Measurements from ENCODE around the gene TEX14.
"Not testable (repeated sequence)": the region's sequence is repeated elsewhere in the genome, so short reads cannot be mapped to it uniquely, and the experiment has no call there.

Gene TEX14

GRCh38 chr17:58658804-58659713, 32.8 kb downstream of the TEX14 start:
- DNase-seq (ENCODE audit: low read depth, low spot score): peak; percentile 63

DNA sequence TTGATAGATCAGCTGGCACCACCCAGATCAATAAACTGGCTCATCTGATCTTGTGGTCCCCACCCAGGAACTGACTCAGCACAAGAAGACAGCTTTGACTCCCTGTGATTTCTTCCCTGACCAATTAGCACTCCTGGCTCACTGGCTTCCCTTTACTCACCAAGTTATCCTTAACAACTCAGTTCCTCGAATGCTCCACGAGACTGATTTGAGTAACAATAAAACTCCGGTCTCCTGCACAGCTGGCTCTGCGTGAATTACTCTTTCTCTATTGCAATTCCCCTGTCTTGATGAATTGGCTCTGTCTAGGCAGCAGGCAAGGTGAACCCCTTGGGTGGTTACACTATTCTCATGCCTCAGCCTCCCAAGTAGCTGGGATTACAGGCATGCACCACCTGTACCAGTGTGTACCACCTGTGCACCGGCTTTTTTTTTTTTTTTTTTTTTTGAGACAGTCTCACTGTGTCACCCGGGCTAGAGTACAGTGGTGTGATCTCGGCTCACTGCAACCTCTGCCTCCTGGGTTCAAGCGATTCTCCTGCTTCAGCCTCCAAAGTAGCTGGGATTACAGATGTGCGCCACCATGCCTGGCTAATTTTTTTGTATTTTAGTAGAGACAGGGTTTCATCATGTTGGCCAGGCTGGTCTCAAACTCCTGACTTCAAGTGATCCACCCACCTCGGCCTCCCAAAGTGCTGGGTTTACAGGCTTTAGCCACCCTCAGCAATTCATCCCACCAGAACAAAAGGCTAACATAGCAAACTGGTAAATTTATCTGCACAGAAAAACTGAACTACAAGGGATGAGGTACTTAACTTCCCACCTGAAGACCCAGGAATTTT, 33.7 kb downstream of the TEX14 start:
- DNase-seq (ENCODE audit: low read depth, low spot score): not testable (repeated sequence)

GRCh38 chr17:58648236-58648635, 43.6 kb downstream of the TEX14 start:
- DNase-seq (ENCODE audit: low read depth, low spot score): no peak

DNA sequence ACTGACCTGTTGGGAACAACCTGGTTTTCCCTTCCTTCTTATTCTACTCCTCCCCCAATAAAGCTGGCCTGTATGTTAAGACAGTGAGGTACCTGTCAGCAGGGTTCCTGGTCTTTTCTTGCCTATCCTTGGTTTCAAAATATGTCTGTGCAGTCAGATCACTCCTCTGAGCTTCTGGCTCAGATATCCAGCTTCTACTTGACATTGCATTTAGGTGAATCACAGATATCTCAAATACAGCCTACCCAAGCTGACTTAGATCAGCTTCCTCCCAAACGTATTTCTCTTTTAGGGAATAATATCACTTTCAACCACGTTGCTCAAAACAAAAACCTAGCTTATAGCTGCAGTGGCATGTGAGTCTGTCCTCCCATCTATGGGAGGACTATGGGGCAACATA, 48.7 kb downstream of the TEX14 start:
- no peak for DNase-seq (ENCODE audit: low read depth, low spot score)

DNA sequence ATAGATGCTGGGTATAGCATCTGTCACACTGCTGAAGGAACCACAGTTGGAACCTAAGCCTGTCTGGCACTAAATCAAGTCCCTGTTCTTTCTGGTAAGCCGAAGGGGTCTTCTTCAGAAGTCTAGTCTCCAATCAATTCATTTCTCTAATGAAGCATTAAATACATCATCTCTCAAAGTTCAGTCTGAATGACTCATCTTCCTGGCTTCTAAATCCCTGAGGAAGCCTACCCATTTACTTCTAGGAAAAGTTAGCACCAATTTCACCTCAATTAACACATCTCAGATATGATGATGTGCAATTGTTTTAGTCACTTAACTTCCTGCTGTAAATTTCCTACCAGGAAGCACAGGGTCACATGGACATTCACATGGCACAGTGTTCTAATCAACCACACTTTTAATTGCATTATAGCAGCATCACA, 49.9 kb downstream of the TEX14 start:
- no peak for DNase-seq (ENCODE audit: low read depth, low spot score)

DNA sequence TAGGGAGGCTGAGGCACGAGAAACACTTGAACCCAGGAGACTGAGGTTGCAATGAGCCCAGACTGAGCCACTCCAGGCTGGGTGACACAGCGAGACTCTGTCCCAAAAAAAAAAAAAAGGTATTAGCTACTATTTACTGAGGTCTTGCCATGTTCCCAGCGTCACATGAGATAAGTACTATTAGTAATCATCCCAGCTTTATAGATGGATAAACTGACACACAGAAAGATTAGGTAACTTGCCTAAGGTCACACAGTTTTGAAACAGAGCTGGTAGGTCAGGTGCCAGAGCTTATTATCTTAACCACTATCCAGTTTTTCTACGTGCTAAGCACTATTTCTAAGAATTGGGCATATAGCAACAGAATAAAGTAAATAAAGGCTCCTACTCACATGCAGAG, 51.6 kb downstream of the TEX14 start:
- no peak for DNase-seq (ENCODE audit: low read depth, low spot score)

- DNase-seq (ENCODE audit: low read depth, low spot score): no peak
These were observed 52.2 kb downstream of the TEX14 start for GRCh38 chr17:58639681-58640080.

GRCh38 chr17:58637011-58637570, 54.8 kb downstream of the TEX14 start:
- no peak for DNase-seq (ENCODE audit: low read depth, low spot score)

DNA sequence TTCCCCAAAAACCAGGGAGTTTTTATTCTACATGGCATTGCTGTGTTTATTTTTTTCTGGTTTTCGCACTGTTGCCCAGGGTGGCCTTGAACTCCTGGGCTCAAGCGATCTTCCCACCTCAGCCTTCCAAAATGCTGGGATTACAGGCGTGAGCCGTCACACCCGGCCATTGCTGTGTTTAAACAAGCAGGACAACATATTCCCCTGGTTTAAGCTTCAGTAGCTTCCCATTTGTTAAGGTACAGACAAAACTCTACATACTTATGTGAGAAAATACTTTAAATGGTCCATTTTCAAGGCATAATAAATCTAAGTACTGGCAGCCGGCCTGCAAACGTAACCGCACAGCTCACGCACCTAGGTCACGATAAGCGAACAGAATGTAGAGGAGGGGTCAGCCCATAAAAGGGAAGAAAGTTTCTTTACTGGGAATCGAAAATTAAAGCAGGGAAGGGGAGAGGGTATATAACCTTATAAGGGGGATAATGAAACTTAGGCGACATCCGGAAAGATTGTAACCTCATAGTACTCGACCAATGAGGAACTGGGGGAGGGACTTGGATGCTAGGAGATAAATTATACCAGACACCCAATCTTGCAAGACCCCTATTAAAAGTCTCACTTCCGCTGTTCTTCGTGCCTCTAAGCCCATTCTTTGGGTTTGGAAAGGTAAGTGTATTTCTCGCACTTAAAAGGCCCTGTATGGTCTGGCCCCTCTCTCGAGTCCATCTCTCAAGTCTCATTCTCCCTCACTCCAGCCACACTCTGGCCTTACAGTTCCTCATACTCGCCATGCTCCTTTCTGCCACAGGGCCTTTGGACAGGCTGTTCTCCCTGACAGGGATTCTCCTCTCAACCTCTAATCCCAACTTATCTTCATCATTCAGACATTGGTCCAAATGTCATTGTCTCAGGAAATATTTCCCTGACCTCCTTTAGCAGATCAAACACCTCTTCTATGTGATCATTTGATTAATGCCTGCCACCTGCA, 59.2 kb downstream of the TEX14 start:
- DNase-seq (ENCODE audit: low read depth, low spot score): no peak

GRCh38 chr17:58631523-58632323, 60.1 kb downstream of the TEX14 start:
- peak; percentile 91 for DNase-seq (ENCODE audit: low read depth, low spot score)

DNA sequence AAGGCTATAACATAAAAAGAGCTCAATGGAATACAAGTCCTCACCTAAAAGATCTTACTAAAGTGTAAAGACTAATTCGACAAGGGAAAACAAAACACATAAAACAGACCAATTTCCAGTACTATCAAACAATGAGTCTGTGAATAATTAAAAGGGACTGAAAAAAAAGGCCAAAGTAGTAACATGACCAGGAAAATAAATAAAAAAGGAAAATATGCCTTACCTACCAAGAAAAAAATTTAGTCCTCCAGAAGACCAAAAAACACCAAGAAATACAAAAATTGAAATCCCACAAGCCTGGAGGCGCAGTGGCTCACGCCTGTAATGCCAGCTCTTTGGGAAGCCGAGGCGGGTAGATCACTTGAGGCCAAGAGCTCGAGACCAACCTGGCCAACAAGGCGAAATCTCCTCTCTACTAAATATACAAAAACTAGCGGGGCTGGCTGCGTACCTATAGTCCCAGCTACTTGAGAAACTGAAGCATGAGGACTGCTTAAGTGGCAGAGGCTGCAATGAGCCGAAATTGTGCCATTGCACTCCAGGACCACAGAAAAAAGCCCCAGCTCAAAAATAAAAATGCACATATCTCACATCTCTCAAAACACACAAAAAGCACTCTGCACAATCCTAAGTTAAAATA, 60.8 kb downstream of the TEX14 start:
- DNase-seq (ENCODE audit: low read depth, low spot score): peak; percentile 16

- DNase-seq (ENCODE audit: low read depth, low spot score): no peak
These were observed 64.9 kb downstream of the TEX14 start for GRCh38 chr17:58626905-58627304.

DNA sequence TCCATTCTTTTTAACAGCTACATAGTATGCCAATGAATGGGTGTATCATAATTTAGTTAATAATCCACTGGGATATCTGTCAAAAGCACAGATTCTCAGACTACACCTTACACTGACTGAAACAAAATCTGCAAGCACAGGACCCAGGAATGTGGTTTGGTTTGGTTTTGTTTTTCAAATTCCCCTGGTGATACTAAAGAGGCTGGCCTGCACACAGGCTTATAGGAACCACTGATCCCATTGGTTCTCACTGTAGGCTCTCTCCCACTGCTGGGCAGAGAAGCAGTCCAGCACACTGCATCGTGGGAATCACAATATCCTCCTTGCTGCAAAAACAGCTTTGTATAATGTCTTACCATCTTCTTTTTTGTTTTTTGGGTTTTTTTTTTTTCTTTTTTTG, 67.1 kb downstream of the TEX14 start:
- no peak for DNase-seq (ENCODE audit: low read depth, low spot score)

DNA sequence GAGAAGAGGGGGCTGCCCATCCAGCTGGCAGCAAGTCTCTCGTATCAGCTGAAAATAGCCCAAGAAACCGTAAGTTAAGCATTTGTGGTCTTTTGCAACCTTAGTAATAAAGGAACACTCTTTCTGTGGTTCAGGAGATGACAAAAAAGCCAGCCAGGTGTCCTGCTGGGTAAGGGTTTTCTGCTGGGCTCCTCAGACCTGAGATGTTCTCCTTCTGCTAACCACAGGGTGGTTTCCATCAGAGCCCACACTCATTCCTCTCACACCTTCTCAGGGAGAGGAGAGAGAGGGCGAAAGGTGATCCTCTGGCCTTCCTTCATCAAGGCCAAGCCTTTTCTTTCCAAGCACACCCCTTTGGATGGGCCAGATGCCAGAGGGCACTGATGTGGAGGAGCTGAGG, 70.7 kb downstream of the TEX14 start:
- DNase-seq (ENCODE audit: low read depth, low spot score): no peak

DNA sequence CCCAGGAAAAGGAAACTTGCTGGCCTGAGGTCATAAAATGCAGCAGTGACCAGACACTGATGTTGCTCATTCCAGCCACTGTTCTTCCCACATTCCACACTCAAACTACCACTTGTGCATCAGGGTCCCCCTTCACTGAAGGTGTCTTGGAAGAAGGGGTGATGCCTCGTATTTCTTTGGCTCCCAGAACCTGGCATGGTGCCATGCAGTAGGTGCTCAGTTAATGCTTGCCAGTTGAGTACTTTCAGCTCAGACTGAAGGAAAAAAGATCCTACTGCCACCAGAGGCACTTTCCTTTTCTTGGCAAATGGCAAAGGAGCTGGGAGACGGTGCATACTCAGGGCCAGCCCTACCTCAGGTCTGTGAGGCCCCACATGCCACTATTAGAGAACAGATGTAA, 73.5 kb downstream of the TEX14 start:
- no peak for DNase-seq (ENCODE audit: low read depth, low spot score)

DNA sequence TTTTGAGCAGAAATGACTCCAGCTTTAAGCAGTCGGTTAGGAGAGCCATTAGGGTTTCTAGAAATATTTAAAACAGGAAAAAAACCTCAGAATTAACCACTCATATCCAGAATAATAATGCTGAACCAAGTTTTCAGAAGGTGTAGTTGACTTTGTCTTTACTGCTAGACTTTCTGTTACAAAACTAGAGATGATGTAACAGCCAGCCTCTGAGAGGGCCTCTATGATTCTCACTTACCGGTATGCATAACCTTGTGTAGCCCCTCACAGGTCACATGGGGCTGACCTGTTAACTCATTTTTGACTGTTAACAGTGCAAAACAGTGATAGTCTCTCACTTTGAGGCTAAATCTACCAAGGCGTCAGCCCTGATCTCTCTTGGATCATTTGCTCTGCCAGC, 74.3 kb downstream of the TEX14 start:
- no peak for DNase-seq (ENCODE audit: low read depth, low spot score)

DNA sequence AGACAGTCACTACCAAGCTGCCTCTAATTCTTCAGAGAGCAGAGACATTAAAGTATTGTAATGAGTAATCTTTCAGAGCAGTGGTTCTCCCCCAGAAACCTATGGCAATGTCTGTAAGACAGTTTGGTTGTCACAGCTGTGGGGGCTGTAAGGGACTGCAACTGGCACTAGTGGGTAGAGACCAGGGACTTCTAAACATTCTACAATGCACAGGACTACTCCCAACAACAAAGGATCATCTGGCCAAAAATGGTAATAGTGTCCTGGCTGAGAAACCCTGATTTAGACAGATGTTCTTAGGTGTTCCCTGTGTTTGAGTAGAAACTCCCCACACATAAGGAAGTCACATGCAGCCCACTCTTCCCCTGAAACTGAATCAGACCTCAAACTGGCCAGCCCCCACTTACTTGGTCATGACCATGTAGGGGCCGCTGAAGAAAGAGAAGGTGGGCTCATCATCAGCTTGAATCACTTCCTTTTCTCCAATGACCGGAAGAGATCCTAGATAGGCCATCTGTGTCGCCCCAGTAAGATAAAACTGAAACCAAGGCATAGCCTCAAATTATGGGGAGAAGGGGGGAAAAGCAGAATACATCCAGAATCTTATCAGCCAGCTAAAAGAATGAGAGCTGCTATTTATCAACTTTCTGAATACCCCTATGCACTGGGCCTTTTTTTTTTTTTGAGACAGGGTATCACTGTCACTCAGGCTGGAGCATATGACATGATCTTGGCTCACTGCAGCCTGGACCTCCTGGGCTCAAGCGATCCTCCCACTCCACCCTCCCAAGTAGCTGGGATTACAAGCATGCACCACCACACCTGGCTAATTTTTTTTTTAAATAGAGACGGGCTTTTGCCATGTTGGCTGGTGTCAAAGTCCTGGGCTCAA, 75.8 kb downstream of the TEX14 start:
- DNase-seq (ENCODE audit: low read depth, low spot score): no peak

- DNase-seq (ENCODE audit: low read depth, low spot score): no peak
These were observed 76.9 kb downstream of the TEX14 start for GRCh38 chr17:58614859-58615459.

Measured in activated CD4-positive, CD25-positive, alpha-beta regulatory T cell treated with anti-CD3 and anti-CD28 coated beads, Interleukin-2, amount 50 U/mL, for 16 hours (primary cell).